Sigmoid colon (tissue), 7 donors: ENCODE data around the gene ZBED4. TPM values are rescaled to one million over a fixed set of nuclear protein-coding genes. Genes with fewer than 3 reads are reported as not detected.

Source experiments
- DNase-seq: peaks from one replicate; pipeline ENCODE4 v3.0.0-alpha.2; 2019
- H3K27ac ChIP-seq, 4 donors: fragments of 200-600 bp; sonication (generic); one replicate each; pipeline ENCODE4 v1.5.1; 2016 to 2019; ENCODE audit warnings: mild to moderate bottlenecking in 1 of 4
- H3K27me3 ChIP-seq, 3 donors: fragments of 200-600 bp; sonication (generic); one replicate each; pipeline ENCODE4 v1.5.1; 2019; ENCODE audit warnings: mild to moderate bottlenecking in 1 of 3
- H3K36me3 ChIP-seq, 4 donors: fragments of 200-600 bp; sonication (generic); one replicate each; pipeline ENCODE4 v1.5.1; 2016 to 2019
- H3K4me1 ChIP-seq, 4 donors: fragments of 200-600 bp; sonication (generic); one replicate each; pipeline ENCODE4 v1.5.1; 2017 to 2019
- H3K4me3 ChIP-seq, 4 donors: fragments of 200-600 bp; sonication (generic); one replicate each; pipeline ENCODE4 v1.5.1; 2017 to 2019; ENCODE audit warnings: mild to moderate bottlenecking in 2 of 4, moderate library complexity in 1 of 4
- H3K9me3 ChIP-seq, 4 donors: fragments of 200-600 bp in 3 of 4; sonication (generic) in 3 of 4; one replicate each; pipeline versions ENCODE4 v1.5.1 to v1.6.1; 2013 to 2019
- CTCF ChIP-seq, 4 experiments: fragments of 450-650 bp in 3 of 4; fragments of 200-600 bp in 1 of 4; IDR thresholded peaks; one replicate each; pipeline ENCODE4 v1.5.1; 2016 to 2019; ENCODE audit warnings: antibody characterized with exemption in 4 of 4, mild to moderate bottlenecking in 3 of 4, moderate library complexity in 2 of 4
- EP300 ChIP-seq, 4 donors: sonication (generic); formaldehyde crosslinking; IDR thresholded peaks; one replicate each; pipeline ENCODE4 v1.6.1; 2017; ENCODE audit warnings: antibody characterized with exemption in 4 of 4
- POLR2A ChIP-seq, 2 donors: fragments of 450-650 bp; IDR thresholded peaks; one replicate each; pipeline ENCODE4 v1.6.1; 2016; ENCODE audit warnings: antibody characterized with exemption in 2 of 2, mild to moderate bottlenecking in 2 of 2, moderate library complexity in 2 of 2
- POLR2AphosphoS5 ChIP-seq, 4 donors: sonication (generic); formaldehyde crosslinking; IDR thresholded peaks; one replicate each; pipeline ENCODE4 v1.6.1; 2017; ENCODE audit warnings: antibody characterized with exemption in 4 of 4
- WGBS, 2 donors: extraction: QIAGEN DNeasy Blood & Tissue Kit; methylation state at CpG; one replicate each; pipeline ENCODE4 v1.1.7; 2013; 5-methylcytosine and 5-hydroxymethylcytosine counted together
- intact Hi-C: fragments of 100-400 bp; cut with DNase I; formaldehyde crosslinking; loops from one replicate; pipeline ENCODE4 v1.15.1; 2023
- polyA plus RNA-seq, 3 donors: library from polyadenylated mRNA; stranded (reverse); fragments of 200-250 nt; gene quantifications; one replicate each; pipeline ENCODE4 v1.2.3, GENCODE V29; 2013
- total RNA-seq, 4 donors: library from RNA; depleted of rRNA; stranded (reverse); fragments of >200 nt; gene quantifications; one replicate each; pipeline ENCODE4 v1.1.0, GENCODE V29; 2016
- donor health status: healthy with polysubstance abuse.
- donor health status: Bipolar disorder and iron deficiency.
- donor health status: healthy.

ZBED4 gene
- total and polyA plus RNA-seq, 7 donors = 2.4 to 10.5 (median 4.6) TPM

GRCh38 chr22:49915610-49916009, 62.0 kb downstream of the ZBED4 start:
- no peak overlapping the region for H3K4me3 ChIP-seq
- peaks cover 0 to 26% (median 22%) of the 10 kb centered on the region in 4 donors for H3K4me1 ChIP-seq
- no peak for DNase-seq
- H3K27ac ChIP-seq = no peak overlapping the region
- H3K36me3 ChIP-seq = peaks cover 0 to 39% (median 8%) of the 10 kb centered on the region in 4 donors
- H3K9me3 ChIP-seq = no peaks in the 10 kb centered on the region
- TF ChIP-seq CTCF (IDR thresholded peaks at IDR 0.05) (no peak), POLR2A (IDR thresholded peaks at IDR 0.05) (no peak), POLR2AphosphoS5 (IDR thresholded peaks at IDR 0.05) (no peak), EP300 (IDR thresholded peaks at IDR 0.05) (no peak)
- WGBS, 2 donors = 95 to 96% methylated on average over 12 of the region's 12 CpGs
- no peaks in the 10 kb centered on the region for H3K27me3 ChIP-seq
- intact Hi-C loops = loop anchor here (5.0 to 10.0 kb wide), 2 partner anchors 121 to 148 kb away; no protein-coding TSS in a partner anchor

- intact Hi-C loops = loop anchor here (5.0 to 10.0 kb wide), 2 partner anchors 122 to 150 kb away; no protein-coding TSS in a partner anchor
- H3K9me3 ChIP-seq = no peaks in the 10 kb centered on the region
- no peak overlapping the region for H3K27ac ChIP-seq
- 90 to 91% methylated on average over 11 of the region's 11 CpGs for WGBS, 2 donors
- no peak overlapping the region for H3K4me3 ChIP-seq
- H3K27me3 ChIP-seq = no peaks in the 10 kb centered on the region
- TF ChIP-seq EP300 (IDR thresholded peaks at IDR 0.05) (no peak), POLR2A (IDR thresholded peaks at IDR 0.05) (no peak), CTCF (IDR thresholded peaks at IDR 0.05) (no peak), POLR2AphosphoS5 (IDR thresholded peaks at IDR 0.05) (no peak)
- peaks cover 0 to 39% (median 11%) of the 10 kb centered on the region in 4 donors for H3K36me3 ChIP-seq
- peaks cover 0 to 26% (median 22%) of the 10 kb centered on the region in 4 donors for H3K4me1 ChIP-seq
- no peak for DNase-seq
Measured at GRCh38 chr22:49916831-49917230, 63.2 kb downstream of the ZBED4 start.

- TF ChIP-seq EP300 (IDR thresholded peaks at IDR 0.05) = no peak
- TF ChIP-seq CTCF (IDR thresholded peaks at IDR 0.05) = no peak
- peak in 3 of 4 donors; percentile 49 to 68 (median 65) for TF ChIP-seq POLR2AphosphoS5 (IDR thresholded peaks at IDR 0.05)
- no peak for TF ChIP-seq POLR2A (IDR thresholded peaks at IDR 0.05)
- WGBS, 2 donors = 1% methylated on average over 103 of the region's 103 CpGs
Measured at GRCh38 chr22:49917974-49918910, 64.6 kb downstream of the ZBED4 start, which contains the start of the genes ALG12 and CRELD2. ALG12 (minus strand) TSS chr22:49918438; CDS start chr22:49913765, 4,673 bp downstream. CRELD2 (plus strand) TSS chr22:49918634; CDS start chr22:49918770, 136 bp downstream.

GRCh38 chr22:49918911-49919881, 65.6 kb downstream of the ZBED4 start:
- no peak for DNase-seq
- WGBS, 2 donors = 46% methylated on average over 47 of the region's 47 CpGs
- H3K36me3 ChIP-seq = peaks cover 0 to 22% (median 6%) of the 10 kb centered on the region in 4 donors
- H3K27ac ChIP-seq = peak overlapping the region; percentile 93 to 97 (median 94)
- peaks cover 0 to 29% (median 22%) of the 10 kb centered on the region in 4 donors for H3K4me1 ChIP-seq
- no peaks in the 10 kb centered on the region for H3K27me3 ChIP-seq
- peak overlapping the region; percentile 47 to 93 (median 84) for H3K4me3 ChIP-seq
- no peak for TF ChIP-seq EP300 (IDR thresholded peaks at IDR 0.05)
- TF ChIP-seq POLR2A (IDR thresholded peaks at IDR 0.05) = no peak
- TF ChIP-seq POLR2AphosphoS5 (IDR thresholded peaks at IDR 0.05) = no peak
- TF ChIP-seq CTCF (IDR thresholded peaks at IDR 0.05) = no peak
- H3K9me3 ChIP-seq = no peaks in the 10 kb centered on the region
- intact Hi-C loops = loop anchor here (1.0 to 10.0 kb wide), 4 partner anchors 42 to 152 kb away; partner anchors contain the start of gene ZBED4

More at GRCh38 chr22:49917974-49918910, 64.6 kb downstream of the ZBED4 start, which contains the start of the genes ALG12 and CRELD2:
- intact Hi-C loops = loop anchor here (1.0 to 10.0 kb wide), 4 partner anchors 43 to 151 kb away; partner anchors contain the start of gene ZBED4
- H3K36me3 ChIP-seq = peaks cover 0 to 27% (median 7%) of the 10 kb centered on the region in 4 donors
- peak within 1 kb of the TSS; percentile 93 to 97 (median 94) for H3K27ac ChIP-seq
- H3K4me1 ChIP-seq = peaks cover 0 to 28% (median 22%) of the 10 kb centered on the region in 4 donors
- DNase-seq = peak; percentile 99
- H3K27me3 ChIP-seq = no peaks in the 10 kb centered on the region
- no peaks in the 10 kb centered on the region for H3K9me3 ChIP-seq
- peak within 1 kb of the TSS; percentile 47 to 93 (median 84) for H3K4me3 ChIP-seq
